ENCODE results near the gene ABLIM1. TPM values are rescaled to one million over a fixed set of nuclear protein-coding genes. Genes with fewer than 3 reads are reported as not detected.

The ABLIM1 gene
- polyA plus RNA-seq, 3 donors, result 0.33 to 0.91 (median 0.57) TPM

DNA sequence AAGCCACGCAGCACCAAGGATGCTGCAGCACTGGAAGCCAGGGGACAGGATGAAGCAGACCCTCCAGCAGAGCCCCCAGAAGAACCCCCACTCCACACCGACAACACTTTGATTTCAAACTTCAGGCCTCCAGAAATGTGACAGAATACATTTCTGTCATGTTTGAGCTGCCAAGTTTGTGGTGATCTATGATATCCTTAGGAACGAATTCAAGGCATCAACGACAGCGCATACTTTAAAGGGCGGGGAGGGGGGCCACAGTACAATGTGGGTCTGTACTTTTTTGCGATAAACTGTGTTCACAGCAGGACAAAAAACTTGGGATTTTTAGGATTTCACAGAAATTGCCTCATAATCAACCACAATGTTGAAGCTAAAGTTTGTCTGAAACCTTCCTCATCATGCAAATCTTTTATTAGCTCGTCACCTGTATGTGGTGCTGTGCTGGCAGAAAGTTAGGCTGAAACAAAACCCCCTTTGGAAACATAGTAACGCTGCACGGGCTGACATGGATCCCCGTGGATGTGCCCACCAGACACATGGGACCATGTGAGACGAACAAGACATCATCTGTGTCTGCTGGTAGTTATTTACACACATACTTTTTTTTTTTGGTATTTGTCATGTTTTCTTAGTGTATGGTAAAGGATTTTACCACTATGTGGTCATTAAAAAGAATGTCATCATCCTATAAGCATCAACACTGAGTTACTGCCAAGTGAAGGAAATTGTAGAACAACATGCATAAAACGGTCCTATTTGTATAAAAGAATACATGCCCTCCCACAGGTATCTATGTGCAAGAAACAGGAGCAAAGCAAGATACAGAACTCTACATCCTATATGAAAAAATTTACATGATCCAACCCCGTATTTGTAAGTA lies 140.5 kb downstream of the ABLIM1 start:
- Mint-ChIP-seq H3K36me3 (no peaks in the 10 kb centered on the region), H3K27me3 (ENCODE audit: low read depth in 3 of 3) (peaks cover 0 to 4% (median 0%) of the 10 kb centered on the region in 3 donors), H3K27ac (no peak overlapping the region), H3K9me3 (peaks cover 0 to under 1% (median 0%) of the 10 kb centered on the region in 7 donors), H3K4me1 (peaks cover 6% of the 10 kb centered on the region), H3K4me3 (no peak overlapping the region)
- no peaks in the 10 kb centered on the region for H3K27me3 ChIP-seq (ENCODE audit: control insufficient read depth in 2 of 2, insufficient read depth in 2 of 2, low read length in 2 of 2)
- H3K4me2 ChIP-seq (replicated peaks; ENCODE audit: extremely low read depth, low read length, poor library complexity, severe bottlenecking), result no peak overlapping the region
- TF ChIP-seq CTCF (IDR thresholded peaks at IDR 0.05), result no peak
- H2AFZ ChIP-seq (ENCODE audit: insufficient read depth, low read depth, low read length, poor library complexity, severe bottlenecking), result no peak overlapping the region
- H3K4me3 ChIP-seq (replicated peaks in 1 of 3; ENCODE audit: low read depth in 2 of 3, low read length in 3 of 3), result no peak overlapping the region
- H3K79me2 ChIP-seq (ENCODE audit: insufficient read depth, low read length), result no peaks in the 10 kb centered on the region
- H3K27ac ChIP-seq (ENCODE audit: low read depth in 1 of 2, low read length in 2 of 2), result no peak overlapping the region
- no peaks in the 10 kb centered on the region for H3K36me3 ChIP-seq (replicated peaks in 1 of 2; ENCODE audit: control insufficient read depth in 1 of 2, insufficient read depth in 2 of 2, low read length in 2 of 2)
- no peaks in the 10 kb centered on the region for H3K4me1 ChIP-seq (ENCODE audit: control insufficient read depth in 1 of 2, insufficient read depth in 2 of 2, low read length in 2 of 2)
- H4K20me1 ChIP-seq (ENCODE audit: insufficient read depth, low read length), result no peaks in the 10 kb centered on the region
- H3K9ac ChIP-seq (ENCODE audit: insufficient read depth, low read length, poor library complexity, severe bottlenecking), result no peak overlapping the region
- 87% methylated on average over 6 of the region's 14 CpGs for WGBS (ENCODE audit: insufficient coverage)
- DNase-seq, result no peak
- no peaks in the 10 kb centered on the region for H3K9me3 ChIP-seq (replicated peaks in 1 of 2; ENCODE audit: control insufficient read depth in 1 of 2, insufficient read depth in 1 of 2, low read length in 2 of 2)
- intact Hi-C loops (cut with micrococcal nuclease), result no loop called here

- Histone ChIP-seq H3K79me2 (ENCODE audit: insufficient read depth, low read length) (no peaks in the 10 kb centered on the region), H2AFZ (ENCODE audit: insufficient read depth, low read depth, low read length, poor library complexity, severe bottlenecking) (no peak overlapping the region), H3K4me2 (replicated peaks; ENCODE audit: extremely low read depth, low read length, poor library complexity, severe bottlenecking) (no peak overlapping the region), H3K4me1 (ENCODE audit: control insufficient read depth in 1 of 2, insufficient read depth in 2 of 2, low read length in 2 of 2) (no peaks in the 10 kb centered on the region), H3K4me3 (replicated peaks in 1 of 3; ENCODE audit: low read depth in 2 of 3, low read length in 3 of 3) (no peak overlapping the region), H3K36me3 (replicated peaks in 1 of 2; ENCODE audit: control insufficient read depth in 1 of 2, insufficient read depth in 2 of 2, low read length in 2 of 2) (no peaks in the 10 kb centered on the region), H3K27ac (ENCODE audit: low read depth in 1 of 2, low read length in 2 of 2) (no peak overlapping the region), H3K9ac (ENCODE audit: insufficient read depth, low read length, poor library complexity, severe bottlenecking) (no peak overlapping the region), H4K20me1 (ENCODE audit: insufficient read depth, low read length) (no peaks in the 10 kb centered on the region), H3K9me3 (replicated peaks in 1 of 2; ENCODE audit: control insufficient read depth in 1 of 2, insufficient read depth in 1 of 2, low read length in 2 of 2) (no peaks in the 10 kb centered on the region), H3K27me3 (ENCODE audit: control insufficient read depth in 2 of 2, insufficient read depth in 2 of 2, low read length in 2 of 2) (no peaks in the 10 kb centered on the region)
- Mint-ChIP-seq H3K4me1 (peaks cover 3% of the 10 kb centered on the region), H3K27me3 (ENCODE audit: low read depth in 3 of 3) (peaks cover 0 to 4% (median 0%) of the 10 kb centered on the region in 3 donors), H3K27ac (no peak overlapping the region), H3K36me3 (no peaks in the 10 kb centered on the region), H3K9me3 (peaks cover 0 to 1% (median 0%) of the 10 kb centered on the region in 7 donors), H3K4me3 (no peak overlapping the region)
- 75% methylated on average over 2 of the region's 3 CpGs for WGBS (ENCODE audit: insufficient coverage)
- DNase-seq, result no peak
- TF ChIP-seq CTCF (IDR thresholded peaks at IDR 0.05), result no peak
- intact Hi-C loops (cut with micrococcal nuclease), result no loop called here
Measured at GRCh38 chr10:114516356-114516755, 141.7 kb downstream of the ABLIM1 start.

Measured in CD14-positive monocyte (primary cell).